GM19043 (cell line): ENCODE measurements around the gene TTC33.
A peak's percentile ranks its signal among the peaks of the same experiment; 100 is the strongest.

Experiments used
- ATAC-seq: cut with Tn5 transposase; IDR thresholded peaks from one replicate; pipeline ENCODE4 v1.9.1; 2021; ENCODE audit warnings: low read depth; ENCODE audit not compliant: unreplicated experiment

The TTC33 gene

DNA sequence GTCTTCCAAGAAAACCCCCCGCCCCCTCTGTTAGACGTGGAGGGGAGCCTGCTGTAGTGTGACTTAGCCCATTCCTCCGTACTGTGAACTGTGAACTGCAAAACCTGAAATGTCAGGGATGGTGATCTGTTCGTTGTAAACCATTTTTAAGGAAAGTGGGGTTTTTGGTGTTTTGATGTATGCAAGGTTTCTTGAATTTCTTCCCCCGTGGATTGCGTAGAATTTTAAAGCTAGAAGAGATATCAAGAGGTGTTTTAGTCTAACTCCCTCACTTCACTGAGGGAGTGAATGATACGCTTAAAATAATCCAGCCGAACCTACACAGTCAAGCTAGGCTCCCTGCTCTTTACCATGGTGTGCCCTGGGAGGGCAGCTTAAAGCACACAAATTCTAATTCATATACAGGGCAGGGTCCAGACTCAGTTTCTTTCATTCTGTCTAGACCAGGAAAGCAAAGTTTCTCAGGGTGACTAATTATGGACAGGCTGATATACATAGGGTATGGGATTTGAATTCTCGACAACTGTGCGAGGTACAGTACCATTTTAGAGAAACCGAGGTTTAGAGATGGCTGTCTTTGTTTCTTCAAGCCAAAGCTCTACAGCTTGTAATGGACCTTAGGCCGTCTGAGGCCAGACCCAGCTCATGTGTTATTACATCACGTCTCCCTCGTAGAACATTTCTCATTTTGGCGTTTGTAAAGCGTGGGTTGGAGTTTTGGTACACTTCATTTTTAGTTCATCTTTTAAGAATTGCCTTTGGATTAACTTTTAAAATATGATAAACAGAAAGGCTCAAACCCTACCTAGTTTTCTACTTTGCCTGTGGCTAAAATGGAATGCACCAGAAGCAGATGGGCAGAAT is 73.4 kb downstream of the TTC33 start:
- no peak for ATAC-seq

DNA sequence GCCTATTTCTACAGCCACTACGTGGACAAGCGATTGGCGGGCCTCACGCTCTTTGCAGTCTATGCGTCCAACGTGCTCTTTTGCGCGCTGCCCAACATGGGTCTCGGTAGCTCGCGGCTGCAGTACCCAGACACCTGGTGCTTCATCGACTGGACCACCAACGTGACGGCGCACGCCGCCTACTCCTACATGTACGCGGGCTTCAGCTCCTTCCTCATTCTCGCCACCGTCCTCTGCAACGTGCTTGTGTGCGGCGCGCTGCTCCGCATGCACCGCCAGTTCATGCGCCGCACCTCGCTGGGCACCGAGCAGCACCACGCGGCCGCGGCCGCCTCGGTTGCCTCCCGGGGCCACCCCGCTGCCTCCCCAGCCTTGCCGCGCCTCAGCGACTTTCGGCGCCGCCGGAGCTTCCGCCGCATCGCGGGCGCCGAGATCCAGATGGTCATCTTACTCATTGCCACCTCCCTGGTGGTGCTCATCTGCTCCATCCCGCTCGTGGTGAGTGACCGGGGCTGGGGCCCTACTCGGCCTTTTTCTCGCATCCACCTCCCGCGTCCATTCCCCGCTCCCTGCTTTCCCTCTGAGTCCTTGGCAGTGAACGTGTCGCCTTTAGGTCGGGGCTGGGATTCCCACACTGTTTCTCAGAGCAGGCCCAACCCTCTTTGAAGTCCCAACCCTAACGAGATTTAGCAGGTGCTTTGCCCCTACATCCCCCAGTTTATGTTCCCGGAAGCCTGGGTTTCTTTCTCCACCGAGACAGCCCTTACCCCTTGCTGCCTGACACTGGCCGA is 74.2 kb downstream of the TTC33 start:
- peak; percentile 32 for ATAC-seq

DNA sequence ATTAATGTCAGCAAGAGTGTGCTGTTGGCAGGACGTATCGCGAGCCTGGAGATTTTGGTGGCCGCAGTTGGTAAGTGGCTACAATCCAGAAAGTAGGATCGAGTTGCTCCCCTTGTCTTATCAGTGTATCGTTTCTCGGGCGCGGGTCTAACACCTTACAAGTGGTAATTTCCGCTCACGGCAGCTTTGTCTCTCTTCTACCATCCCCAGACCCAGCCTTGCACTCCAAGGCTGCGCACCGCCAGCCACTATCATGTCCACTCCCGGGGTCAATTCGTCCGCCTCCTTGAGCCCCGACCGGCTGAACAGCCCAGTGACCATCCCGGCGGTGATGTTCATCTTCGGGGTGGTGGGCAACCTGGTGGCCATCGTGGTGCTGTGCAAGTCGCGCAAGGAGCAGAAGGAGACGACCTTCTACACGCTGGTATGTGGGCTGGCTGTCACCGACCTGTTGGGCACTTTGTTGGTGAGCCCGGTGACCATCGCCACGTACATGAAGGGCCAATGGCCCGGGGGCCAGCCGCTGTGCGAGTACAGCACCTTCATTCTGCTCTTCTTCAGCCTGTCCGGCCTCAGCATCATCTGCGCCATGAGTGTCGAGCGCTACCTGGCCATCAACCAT is 74.9 kb downstream of the TTC33 start:
- peak; percentile 0 for ATAC-seq

DNA sequence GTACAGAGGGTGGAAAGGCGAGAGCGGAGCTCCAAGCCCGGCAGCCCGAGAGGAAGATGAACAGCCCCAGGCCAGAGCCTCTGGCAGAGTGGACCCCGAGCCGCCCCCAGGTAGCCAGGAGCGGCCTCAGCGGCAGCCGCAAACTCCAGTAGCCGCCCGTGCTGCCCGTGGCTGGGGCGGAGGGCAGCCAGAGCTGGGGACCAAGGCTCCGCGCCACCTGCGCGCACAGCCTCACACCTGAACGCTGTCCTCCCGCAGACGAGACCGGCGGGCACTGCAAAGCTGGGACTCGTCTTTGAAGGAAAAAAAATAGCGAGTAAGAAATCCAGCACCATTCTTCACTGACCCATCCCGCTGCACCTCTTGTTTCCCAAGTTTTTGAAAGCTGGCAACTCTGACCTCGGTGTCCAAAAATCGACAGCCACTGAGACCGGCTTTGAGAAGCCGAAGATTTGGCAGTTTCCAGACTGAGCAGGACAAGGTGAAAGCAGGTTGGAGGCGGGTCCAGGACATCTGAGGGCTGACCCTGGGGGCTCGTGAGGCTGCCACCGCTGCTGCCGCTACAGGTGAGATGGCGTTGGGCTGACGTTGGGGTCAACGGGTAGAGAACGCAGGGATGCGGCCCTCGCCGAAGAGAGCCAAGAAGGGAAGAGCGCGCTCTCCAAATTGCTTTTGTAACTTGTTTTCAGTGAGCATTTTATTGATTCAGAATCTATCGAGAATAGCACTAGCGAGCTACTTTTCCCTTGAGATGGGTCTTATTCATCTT is 75.7 kb downstream of the TTC33 start, which contains the start of gene PTGER4:
PTGER4 (plus strand) TSS at position 3 of the 769 bp plus-strand sequence. CDS start 1,079 bp downstream, outside the sequence.
- peak; percentile 26 for ATAC-seq

DNA sequence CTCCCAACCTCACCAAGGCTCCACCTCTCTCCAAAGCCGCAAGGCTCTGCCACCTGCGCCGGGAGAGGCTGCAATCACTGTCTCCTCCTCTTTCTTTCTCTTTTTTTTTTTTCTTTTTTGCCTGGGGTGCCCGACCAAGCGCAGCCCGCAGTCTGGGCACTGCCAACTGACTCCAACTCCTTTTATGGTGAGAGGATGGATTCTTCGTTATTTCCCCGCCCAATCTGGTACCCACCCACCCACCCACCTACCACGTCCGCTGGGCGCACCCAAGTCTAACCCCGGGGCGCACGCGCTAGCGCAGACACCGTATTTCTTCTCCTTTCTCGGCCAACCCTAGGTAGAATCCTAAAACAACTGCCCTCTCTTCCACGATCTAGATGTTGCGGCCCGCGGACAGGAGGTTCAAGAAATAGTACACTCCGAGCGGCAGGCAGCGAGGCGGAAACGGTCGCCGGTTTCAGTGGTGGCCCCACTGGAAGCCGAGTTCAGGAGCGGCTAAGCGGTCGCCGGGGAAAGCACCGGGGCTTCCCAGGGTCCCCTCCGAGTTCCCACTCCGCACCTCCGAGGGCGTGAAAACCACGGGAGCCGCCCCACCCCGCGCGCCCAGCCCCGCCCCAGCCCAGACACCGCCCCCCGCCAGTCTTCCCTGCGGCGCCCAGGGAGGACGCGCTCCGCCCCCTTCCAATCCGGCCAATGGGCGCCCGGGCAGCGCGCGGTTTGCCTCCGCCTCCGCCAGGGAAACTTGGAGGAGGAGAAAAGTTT is 76.4 kb downstream of the TTC33 start:
- peak; percentile 63 for ATAC-seq

DNA sequence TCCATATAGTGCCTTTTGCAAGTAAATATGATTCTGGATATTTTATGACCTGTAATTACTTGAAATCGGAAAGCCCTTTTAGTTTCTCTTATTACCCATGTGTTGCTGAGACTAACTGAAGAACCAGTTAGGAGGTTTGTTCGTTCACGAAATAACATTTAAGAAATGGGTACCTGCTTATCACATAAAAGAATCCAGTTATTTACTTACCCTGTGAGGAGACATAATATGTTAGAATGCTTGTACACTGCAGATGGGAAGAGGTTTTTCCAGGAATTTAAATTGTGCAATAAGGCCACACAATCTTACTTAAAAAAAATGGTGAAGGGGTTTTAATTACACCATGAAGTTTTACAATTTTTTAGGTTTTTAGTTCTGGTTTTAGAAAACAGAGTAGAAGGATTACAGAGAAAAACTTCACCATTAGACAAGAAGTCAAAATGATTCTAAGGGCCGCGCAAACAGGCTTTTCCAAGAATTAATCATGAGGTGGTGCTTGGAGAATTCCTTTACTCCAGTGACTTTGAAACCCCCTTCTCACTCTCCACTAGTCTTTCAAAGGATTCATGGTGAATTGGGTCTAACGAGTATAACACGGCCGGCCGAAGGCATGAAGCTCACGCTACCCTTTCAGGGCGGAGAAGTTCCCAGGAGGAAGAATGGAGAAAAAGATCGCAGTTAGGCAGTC is 77.2 kb downstream of the TTC33 start:
- no peak for ATAC-seq

DNA sequence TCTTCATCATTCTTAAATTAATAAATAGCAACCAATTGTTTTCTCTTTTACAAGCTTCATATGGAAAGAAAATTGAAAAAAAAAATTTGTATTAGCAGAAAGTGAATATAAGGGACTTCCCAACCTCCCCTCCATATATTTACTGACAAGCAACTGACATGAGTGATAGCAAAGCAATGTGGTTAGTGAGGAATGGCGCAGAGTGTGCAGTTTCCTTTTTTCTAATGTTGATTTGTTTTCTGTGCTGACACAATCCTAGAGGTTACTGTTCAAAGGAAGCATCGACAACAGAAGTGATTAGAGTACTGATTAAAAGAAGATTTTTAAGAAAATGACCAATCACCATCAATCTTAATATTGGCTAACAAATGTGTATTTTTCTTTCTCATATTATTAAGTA is 77.7 kb downstream of the TTC33 start:
- ATAC-seq = no peak

DNA sequence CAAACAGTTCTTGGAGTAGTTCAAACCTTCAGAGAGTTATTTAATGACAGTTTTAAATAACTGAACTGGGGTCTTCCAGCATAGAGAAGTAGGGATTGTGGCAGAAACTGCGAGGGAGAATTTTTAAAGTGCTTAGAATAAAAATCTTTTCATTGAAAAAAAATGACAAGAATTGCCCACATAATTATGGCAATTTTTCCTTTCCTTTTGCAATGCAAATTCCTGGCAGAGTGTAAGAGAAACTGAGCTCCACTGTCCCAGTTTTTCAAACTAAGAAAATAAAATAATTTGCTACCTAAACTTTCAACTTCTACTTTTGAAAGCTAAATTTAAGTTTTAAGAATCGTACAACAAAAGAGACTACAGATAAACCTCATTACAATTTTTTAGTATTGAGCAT is 78.3 kb downstream of the TTC33 start:
- ATAC-seq = no peak

DNA sequence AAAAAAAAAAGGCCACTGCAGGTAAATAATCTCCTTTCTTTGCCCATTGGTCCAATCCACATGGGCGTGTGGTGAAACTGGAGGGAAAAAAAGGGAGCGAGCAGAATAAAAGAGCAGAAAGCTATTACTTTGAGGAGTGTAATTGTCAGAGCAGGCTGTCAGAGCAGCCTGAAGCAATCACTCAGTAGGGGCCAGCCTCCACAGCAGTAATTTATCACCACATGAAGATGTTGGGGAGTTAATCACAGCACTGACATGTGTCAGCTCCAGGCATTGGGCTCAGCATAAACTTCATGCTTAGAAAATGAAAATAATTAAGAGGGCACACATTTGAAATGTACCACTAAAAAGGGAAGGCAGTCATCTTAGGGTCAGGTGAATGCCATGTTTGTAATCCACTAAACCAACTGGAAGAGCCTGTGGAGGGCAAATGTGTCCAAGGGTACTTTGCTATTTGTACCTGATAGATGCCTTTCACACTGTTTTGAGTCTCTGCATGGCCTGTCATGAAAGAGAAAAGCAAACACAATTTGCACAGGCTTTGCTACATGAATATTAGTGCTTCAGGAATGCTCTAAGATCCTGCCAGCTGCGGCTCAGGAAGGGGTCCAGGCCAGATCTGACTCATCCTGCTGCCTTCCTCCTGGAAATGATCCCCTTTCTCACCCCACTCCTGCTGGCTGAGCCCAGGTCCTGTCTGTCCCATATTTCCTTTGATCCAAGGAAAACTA is 79.0 kb downstream of the TTC33 start:
- no peak for ATAC-seq

DNA sequence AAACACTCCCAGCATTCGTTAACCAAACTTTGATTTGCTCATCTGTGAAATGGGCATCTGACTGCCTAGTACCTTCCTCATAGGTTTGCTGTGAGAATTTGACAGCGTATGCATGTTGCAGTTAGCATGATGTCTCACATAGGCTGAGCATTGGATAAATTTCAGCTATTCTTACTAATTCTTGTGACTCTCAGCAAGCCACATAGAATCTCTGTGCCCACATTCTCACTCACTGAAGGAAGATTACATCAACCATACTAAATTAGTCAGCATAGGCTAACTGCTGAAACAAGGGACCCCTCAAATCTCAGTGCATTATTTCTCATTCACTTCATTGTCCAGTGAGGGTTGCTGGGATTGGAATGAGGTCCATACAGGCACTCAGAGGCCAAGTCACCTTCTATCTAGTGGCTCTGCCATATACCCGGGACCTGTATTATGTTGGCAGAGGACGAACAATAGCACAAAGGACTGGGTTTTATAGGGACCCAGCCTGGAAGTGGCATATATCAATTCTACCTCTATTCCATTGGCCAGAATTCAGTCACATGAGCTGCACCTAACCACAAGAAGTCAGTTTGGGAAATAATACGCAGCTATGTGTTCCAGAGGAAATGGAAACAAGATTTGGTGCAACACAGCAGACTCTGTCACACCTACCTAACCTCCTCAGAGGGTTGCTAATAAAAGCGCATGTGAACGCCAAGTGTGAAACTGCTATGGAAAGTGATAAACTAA is 80.2 kb downstream of the TTC33 start:
- no peak for ATAC-seq

DNA sequence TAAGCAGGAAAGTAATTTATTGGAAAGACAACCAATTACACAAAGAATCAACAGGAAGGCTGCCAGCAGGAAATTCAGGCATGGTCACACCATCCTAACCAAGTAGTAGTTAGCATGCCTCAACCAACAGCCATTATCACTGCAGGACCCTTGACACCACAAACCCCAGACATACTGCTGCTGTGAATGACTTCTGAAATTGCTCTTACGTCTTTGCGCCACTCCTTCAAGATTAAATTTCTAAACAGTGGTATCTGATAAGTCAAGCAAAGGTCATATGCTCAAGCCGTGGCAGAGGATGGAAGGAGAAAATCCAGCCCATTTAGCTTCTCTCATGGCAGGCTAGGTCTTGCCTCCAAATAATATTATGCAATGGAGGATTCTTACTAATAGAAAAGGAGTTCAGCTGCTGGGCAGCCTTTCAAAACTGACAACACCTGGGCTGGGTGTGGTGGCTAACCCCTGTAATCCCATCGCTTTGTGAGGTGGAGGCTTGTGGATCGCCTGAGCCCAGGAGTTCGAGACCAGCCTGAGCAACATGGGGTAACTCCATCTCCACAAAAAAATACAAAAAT is 81.0 kb downstream of the TTC33 start:
- no peak for ATAC-seq

DNA sequence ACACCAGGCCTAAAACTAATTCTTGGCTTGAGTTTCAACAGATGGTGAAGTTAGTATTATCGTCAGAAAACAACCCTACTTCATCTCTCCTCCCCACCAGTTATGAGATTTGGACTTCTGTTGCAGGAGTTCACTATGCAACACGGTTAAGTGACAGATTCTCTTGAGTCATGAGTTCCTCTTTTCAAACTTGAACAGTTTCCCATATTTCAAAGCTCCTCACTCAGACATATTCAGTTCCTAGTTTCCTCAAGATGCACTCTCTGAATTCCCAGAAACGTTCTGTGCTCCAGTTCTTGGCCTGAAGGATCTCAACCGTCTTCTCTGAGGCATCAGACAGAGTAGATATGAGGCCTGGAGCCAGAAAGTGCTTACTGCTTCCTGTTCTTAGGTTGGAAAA is 83.3 kb downstream of the TTC33 start:
- no peak for ATAC-seq

DNA sequence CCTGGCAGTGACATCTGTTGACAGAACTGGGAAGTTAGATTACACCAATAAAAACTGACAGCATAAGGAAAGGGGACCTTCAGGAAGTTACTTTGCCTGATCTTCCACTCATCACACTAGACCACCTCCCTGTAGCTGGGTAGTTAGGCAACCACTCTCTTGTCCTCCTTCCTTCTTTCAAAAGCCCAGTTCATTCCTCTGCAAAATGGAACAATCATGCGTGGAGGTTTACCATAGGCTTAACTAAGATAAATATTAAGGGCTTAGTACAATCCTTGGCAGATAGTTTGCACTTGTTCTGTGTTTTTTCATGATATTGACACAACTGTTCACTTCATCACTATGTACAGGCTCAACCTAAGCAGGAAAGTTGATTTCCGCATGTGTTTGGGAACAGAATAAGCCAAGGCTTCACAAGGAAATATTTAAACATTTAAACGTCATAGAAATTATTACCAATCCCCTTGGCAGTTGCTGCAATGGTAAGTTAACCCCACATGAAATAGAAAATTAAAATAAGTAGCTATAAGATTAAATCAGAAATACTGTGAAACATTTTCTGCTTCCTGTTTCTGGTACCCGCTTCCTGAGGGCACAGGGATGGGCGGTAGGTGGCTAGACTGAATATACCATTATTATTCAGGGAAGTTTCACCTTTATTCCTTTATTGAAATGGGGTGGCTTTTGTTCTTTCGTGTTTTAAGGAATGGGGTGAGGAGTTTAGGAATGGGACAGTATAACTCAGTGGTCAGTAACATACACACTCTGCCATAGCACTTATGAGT is 86.0 kb downstream of the TTC33 start:
- ATAC-seq = no peak

DNA sequence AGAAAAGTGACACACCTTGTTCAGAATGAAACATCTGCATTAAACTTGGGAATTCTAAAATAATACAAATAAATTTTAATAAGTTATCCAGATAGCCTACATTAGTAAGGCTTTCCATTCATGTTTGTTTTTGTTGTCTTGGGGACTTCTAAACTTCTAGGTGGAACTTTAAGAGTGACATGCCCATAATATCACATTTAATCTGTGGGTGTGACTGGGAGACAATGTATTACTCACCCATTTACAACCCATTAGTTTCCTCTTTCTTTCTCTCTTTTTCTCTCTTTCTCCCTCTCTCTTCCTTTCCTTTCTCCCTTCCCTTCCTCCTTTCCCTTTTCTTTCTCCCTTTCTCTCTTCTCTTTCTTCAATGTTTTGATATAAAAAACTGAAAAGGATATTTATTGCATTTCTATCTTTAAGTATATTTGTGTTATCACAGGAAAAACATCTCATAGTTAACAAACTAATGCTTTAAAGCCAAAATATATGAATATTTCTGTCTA is 88.5 kb downstream of the TTC33 start:
- ATAC-seq = no peak

DNA sequence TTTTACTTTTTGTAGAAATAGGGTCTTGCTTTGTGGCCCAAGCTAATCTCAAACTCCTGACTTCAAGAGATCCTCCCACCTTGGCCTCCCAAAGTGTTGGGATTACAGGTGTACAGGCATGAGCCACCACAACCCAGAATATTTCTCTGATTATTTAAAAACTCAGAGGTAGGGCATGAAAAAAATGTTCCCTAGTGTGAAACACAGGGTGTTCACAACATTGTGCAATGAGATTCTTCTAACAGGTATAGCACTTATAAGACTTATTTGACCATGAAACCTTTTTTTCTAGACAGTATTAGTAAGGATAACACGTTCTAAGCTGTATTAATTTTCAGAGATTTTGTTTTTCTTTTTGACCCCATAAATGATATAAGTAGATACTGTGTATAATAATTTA is 89.1 kb downstream of the TTC33 start:
- no peak for ATAC-seq

DNA sequence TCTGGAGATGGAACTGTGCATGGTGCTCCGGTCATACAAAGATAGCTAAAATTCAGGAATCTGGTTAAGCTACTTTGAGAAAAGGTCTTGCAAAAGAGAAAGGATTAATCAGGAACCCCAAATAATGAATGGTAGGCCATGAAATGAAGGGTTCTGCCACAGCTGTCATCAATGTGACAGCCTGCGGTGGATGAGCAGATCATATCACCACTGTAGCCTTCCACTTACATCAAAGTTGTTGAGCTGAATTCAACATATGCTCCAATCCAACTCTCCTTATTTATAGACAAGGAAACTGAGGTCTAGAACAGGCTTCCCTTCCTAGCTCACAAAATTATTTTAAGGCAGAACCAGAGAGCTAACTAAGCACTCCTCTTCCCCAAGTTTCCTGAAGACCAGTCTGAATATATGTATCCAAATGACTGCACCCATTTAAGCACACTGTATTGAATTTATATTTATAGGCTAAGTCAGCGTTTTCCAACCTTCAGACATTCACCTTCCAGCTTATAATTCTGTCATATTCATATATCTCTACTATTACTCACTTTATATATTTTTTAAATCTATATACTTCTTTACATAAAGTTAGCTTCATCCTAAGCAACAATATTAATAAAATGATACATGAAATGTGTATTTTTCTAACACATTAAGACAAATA is 90.0 kb downstream of the TTC33 start:
- no peak for ATAC-seq
